H1 (cell line): ENCODE measurements around the gene FRMD5. TPM values are rescaled to one million over a fixed set of nuclear protein-coding genes. Genes with fewer than 3 reads are reported as not detected.

Experiments used
- CTCF ChIA-PET: fragments of 300-600 bp; sonication (Branson Sonifier 250); formaldehyde crosslinking; loops from one replicate; lab custom pipeline; 2021; ENCODE audit not compliant: partially characterized antibody; lab: Charles Lee
- POLR2A ChIA-PET: fragments of 300-600 bp; sonication (Branson Sonifier 250); formaldehyde crosslinking; loops from one replicate; lab custom pipeline; 2021; ENCODE audit warnings: inconsistent platforms; ENCODE audit not compliant: partially characterized antibody; lab: Charles Lee
- DNase-seq, 2 experiments: peaks; one replicate each; pipeline versions ENCODE4 v3.0.0 to v3.0.0-alpha.2; 2010 to 2022; ENCODE audit warnings: low spot score in 2 of 2, low read depth in 1 of 2, mixed read lengths in 1 of 2
- FAIRE-seq: peaks from 2 replicates; lab custom pipeline; 2011; peaks lifted over from hg19 to GRCh38; lab: Jason Lieb, UNC
- H2AFZ ChIP-seq: 2 replicates; pipeline ENCODE4 v1.8.1; 2012; ENCODE audit warnings: low read length, inconsistent platforms
- H2AK5ac ChIP-seq: 2 replicates; pipeline ENCODE4 v1.6.1; 2013; ENCODE audit warnings: low read depth, low read length
- H2BK120ac ChIP-seq: replicated peaks from 2 replicates; pipeline ENCODE3; 2013; ENCODE audit warnings: low read depth, low read length, inconsistent platforms
- H2BK12ac ChIP-seq: 2 replicates; pipeline ENCODE4 v1.6.1; 2013; ENCODE audit warnings: low read depth, low read length
- H2BK15ac ChIP-seq: 2 replicates; pipeline ENCODE4 v1.6.1; 2013; ENCODE audit warnings: low read length
- H2BK20ac ChIP-seq: 2 replicates; pipeline ENCODE4 v1.6.1; 2013; ENCODE audit warnings: low read length
- H2BK5ac ChIP-seq: 2 replicates; pipeline ENCODE4 v1.6.1; 2013; ENCODE audit warnings: low read depth, low read length
- H3K14ac ChIP-seq: 2 replicates; pipeline ENCODE4 v1.6.1; 2013; ENCODE audit warnings: inconsistent platforms; ENCODE audit not compliant: insufficient read length
- H3K18ac ChIP-seq: 2 replicates; pipeline ENCODE4 v1.6.1; 2013; ENCODE audit warnings: low read length; ENCODE audit errors: extremely low read depth
- H3K23ac ChIP-seq: 2 replicates; pipeline ENCODE4 v1.6.1; 2013; ENCODE audit warnings: inconsistent platforms; ENCODE audit not compliant: insufficient read length
- H3K23me2 ChIP-seq: 2 replicates; pipeline ENCODE4 v1.6.1; 2013; ENCODE audit warnings: low read depth, low read length
- H3K27ac ChIP-seq: 2 replicates; pipeline ENCODE4 v1.6.1; 2011; ENCODE audit warnings: low read depth, low read length, inconsistent platforms
- H3K27me3 ChIP-seq, 4 experiments: replicated peaks in 1 of 4; 1 replicate in 1 of 4; 2 replicates in 3 of 4; pipeline versions ENCODE4 v1.6.1 to v1.8.1; 2011 to 2013; ENCODE audit warnings: low read length in 3 of 4, mild to moderate bottlenecking in 3 of 4, inconsistent platforms in 2 of 4, mixed read lengths in 2 of 4, moderate library complexity in 1 of 4; ENCODE audit not compliant: control insufficient read depth in 3 of 4, insufficient read depth in 3 of 4; ENCODE audit errors: extremely low read depth in 1 of 4
- H3K36me3 ChIP-seq, 4 experiments: 2 replicates each; pipeline versions ENCODE4 v1.6.1 to v1.8.1; 2011 to 2013; ENCODE audit warnings: mild to moderate bottlenecking in 4 of 4, low read length in 3 of 4, moderate library complexity in 2 of 4, control low read depth in 1 of 4, inconsistent platforms in 1 of 4; ENCODE audit not compliant: insufficient read depth in 4 of 4, control insufficient read depth in 2 of 4
- H3K4ac ChIP-seq: replicated peaks from 2 replicates; pipeline ENCODE3; 2013; ENCODE audit warnings: low read length, low read depth, mixed read lengths, inconsistent platforms; ENCODE audit not compliant: insufficient read length
- H3K4me1 ChIP-seq, 4 experiments: replicated peaks in 1 of 4; 1 replicate in 1 of 4; 2 replicates in 3 of 4; pipeline versions ENCODE4 v1.6.1 to v1.8.1; 2011 to 2013; ENCODE audit warnings: low read length in 3 of 4, inconsistent platforms in 2 of 4, mixed read lengths in 1 of 4; ENCODE audit not compliant: insufficient read depth in 4 of 4, control insufficient read depth in 3 of 4
- H3K4me2 ChIP-seq, 2 experiments: 2 replicates each; pipeline versions ENCODE4 v1.6.1 to v1.8.1; 2011 to 2013; ENCODE audit warnings: low read depth in 2 of 2, low read length in 2 of 2, control low read depth in 1 of 2, inconsistent platforms in 1 of 2, mild to moderate bottlenecking in 1 of 2; ENCODE audit not compliant: insufficient read depth in 1 of 2
- H3K4me3 ChIP-seq, 4 experiments: fragments of 200-600, 300-600 bp in 1 of 4; sonication (generic), shearing (Covaris generic), sonication (Bioruptor Twin) in 1 of 4; 2 replicates each; pipeline versions ENCODE4 v1.5.1 to v1.8.1; 2011 to 2016; ENCODE audit warnings: low read length in 4 of 4, low read depth in 3 of 4, control low read depth in 2 of 4, inconsistent platforms in 2 of 4, mild to moderate bottlenecking in 2 of 4, mixed read lengths in 1 of 4, moderate library complexity in 1 of 4; ENCODE audit not compliant: insufficient read depth in 2 of 4; ENCODE audit errors: extremely low read depth in 1 of 4
- H3K56ac ChIP-seq: replicated peaks from 2 replicates; pipeline ENCODE3; 2013; ENCODE audit warnings: low read depth, mild to moderate bottlenecking, mixed read lengths, low read length, inconsistent platforms; ENCODE audit not compliant: insufficient read length
- H3K79me1 ChIP-seq: 2 replicates; pipeline ENCODE4 v1.6.1; 2013; ENCODE audit warnings: low read depth, low read length, control low read depth
- H3K79me2 ChIP-seq, 2 experiments: 2 replicates each; pipeline versions ENCODE4 v1.6.1 to v1.8.1; 2012 to 2013; ENCODE audit warnings: low read length in 2 of 2, mild to moderate bottlenecking in 2 of 2, inconsistent platforms in 1 of 2; ENCODE audit not compliant: insufficient read depth in 2 of 2, control insufficient read depth in 1 of 2
- H3K9ac ChIP-seq, 4 experiments: replicated peaks in 1 of 4; 1 replicate in 1 of 4; 2 replicates in 3 of 4; pipeline versions ENCODE4 v1.6.1 to v1.8.1; 2011 to 2013; ENCODE audit warnings: low read depth in 3 of 4, low read length in 3 of 4, control low read depth in 2 of 4, mild to moderate bottlenecking in 2 of 4, moderate library complexity in 2 of 4, inconsistent platforms in 1 of 4; ENCODE audit errors: extremely low read depth in 1 of 4
- H3K9me3 ChIP-seq, 2 experiments: 2 replicates each; pipeline versions ENCODE4 v1.6.1 to v1.8.1; 2012 to 2013; ENCODE audit warnings: mild to moderate bottlenecking in 2 of 2, moderate library complexity in 2 of 2, control low read depth in 1 of 2, inconsistent platforms in 1 of 2, low read depth in 1 of 2, low read length in 1 of 2, mixed read lengths in 1 of 2; ENCODE audit not compliant: insufficient read depth in 2 of 2
- H4K20me1 ChIP-seq, 2 experiments: replicated peaks in 1 of 2; 2 replicates each; pipeline versions ENCODE3 to v1.8.1; 2011 to 2013; ENCODE audit warnings: inconsistent platforms in 2 of 2, low read length in 2 of 2, mild to moderate bottlenecking in 1 of 2; ENCODE audit not compliant: insufficient read depth in 2 of 2, control insufficient read depth in 1 of 2
- H4K5ac ChIP-seq: 2 replicates; pipeline ENCODE4 v1.6.1; 2013; ENCODE audit warnings: low read length, low read depth, mixed read lengths, inconsistent platforms; ENCODE audit not compliant: insufficient read length
- H4K8ac ChIP-seq: 2 replicates; pipeline ENCODE4 v1.8.0; 2013; ENCODE audit warnings: mild to moderate bottlenecking, moderate library complexity, low read length, inconsistent platforms; ENCODE audit not compliant: insufficient read depth; ENCODE audit errors: extremely low read depth
- H4K91ac ChIP-seq: replicated peaks from 2 replicates; pipeline ENCODE3; 2013; ENCODE audit warnings: low read length, mixed read lengths, inconsistent platforms; ENCODE audit not compliant: insufficient read length
- BACH1 ChIP-seq: IDR thresholded peaks from 2 replicates; pipeline ENCODE4 v1.6.1; 2012; ENCODE audit warnings: low read length, improper control_type of control experiment
- GABPA ChIP-seq: IDR thresholded peaks from 2 replicates; pipeline ENCODE4 v1.6.1; 2011; ENCODE audit warnings: mild to moderate bottlenecking, low read length, moderate library complexity, borderline replicate concordance; ENCODE audit not compliant: insufficient read depth
- ZNF274 ChIP-seq: IDR thresholded peaks from 2 replicates; pipeline ENCODE4 v1.7.0; 2012; ENCODE audit warnings: low read length, borderline replicate concordance; ENCODE audit errors: extremely low read depth
- WGBS, 2 experiments: shearing (Covaris generic) in 1 of 2; methylation state at CpG; one replicate each; pipeline versions ENCODE4 v1.1.6 to v1.1.7; 2013 to 2015; ENCODE audit warnings: low lambda C conversion rate in 2 of 2, mixed read lengths in 2 of 2, inconsistent platforms in 1 of 2, low coverage in 1 of 2, missing lambda C conversion rate in 1 of 2; ENCODE audit not compliant: insufficient replicate concordance in 2 of 2, insufficient coverage in 1 of 2, insufficient read length in 1 of 2; ENCODE audit errors: extremely low coverage in 1 of 2, missing lambda C conversion rate in 1 of 2; 5-methylcytosine and 5-hydroxymethylcytosine counted together
- polyA plus RNA-seq, 7 experiments: library from polyadenylated mRNA; depleted of rRNA in 3 of 7; stranded (reverse) in 5 of 7; unstranded in 2 of 7; fragments of >200 nt in 5 of 7; fragments of 200-250 nt in 2 of 7; gene quantifications; 1 replicate in 5 of 7; 2 replicates in 1 of 7; 4 replicates in 1 of 7; pipeline versions ENCODE4 v1.2.1 to v1.2.3, GENCODE V29; 2011 to 2013; ENCODE audit warnings: missing spikeins in 2 of 7, mixed read lengths in 2 of 7
- total RNA-seq: library from RNA; stranded (reverse); fragmentation: NEBNext Ultra II Directional; extraction: Animal tissue kit (Norgen Biotek cat#: 25700); gene quantifications from 2 replicates; pipeline ENCODE4 v1.2.1, GENCODE V29; 2021
- TF ChIP-seq, protein P1 (sequence below): IDR thresholded peaks from 2 replicates; pipeline ENCODE4 v1.6.1; 2011; ENCODE audit warnings: low read length, improper control_type of control experiment
- TF ChIP-seq, protein P2 (sequence below): IDR thresholded peaks from 2 replicates; pipeline ENCODE4 v1.6.1; 2011; ENCODE audit warnings: low read depth, mild to moderate bottlenecking, low read length; ENCODE audit not compliant: insufficient read depth

FRMD5 gene
- total and polyA plus RNA-seq, 2 of the 8 experiments (the other 6 are each of a cell fraction or from before 2014, with no cell fraction given) = 10.1 to 12.6 TPM

DNA sequence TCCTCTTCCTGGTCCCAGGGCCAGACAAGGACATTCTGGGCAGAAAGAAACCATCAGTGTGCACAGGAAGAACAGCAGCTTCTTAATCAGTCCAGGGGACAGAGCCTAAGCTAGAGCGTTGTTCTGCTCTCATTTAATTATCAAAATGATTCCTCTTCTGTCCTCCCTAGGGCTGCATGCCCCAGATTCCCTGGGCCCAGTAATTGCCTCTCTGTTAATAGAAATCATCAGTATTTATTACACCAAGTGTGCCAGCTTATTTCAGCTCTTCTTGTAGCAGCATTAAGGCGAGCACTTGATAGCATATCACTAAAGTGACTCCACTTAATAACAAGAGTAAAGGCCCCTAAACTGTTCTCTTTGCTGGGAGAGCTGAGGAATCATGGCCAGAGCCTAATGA lies 296.2 kb downstream of the FRMD5 start:
- H3K56ac ChIP-seq = no peak overlapping the region
- H3K27ac ChIP-seq = no peak overlapping the region
- H2BK120ac ChIP-seq = no peak overlapping the region
- WGBS, 2 experiments = 85% methylated on average over 2 of the region's 2 CpGs; no CpG with 5 or more reads in 1 of the 2 experiments
- TF ChIP-seq GABPA = no peak
- TF ChIP-seq BACH1 = no peak
- TF ChIP-seq, protein P1, sequence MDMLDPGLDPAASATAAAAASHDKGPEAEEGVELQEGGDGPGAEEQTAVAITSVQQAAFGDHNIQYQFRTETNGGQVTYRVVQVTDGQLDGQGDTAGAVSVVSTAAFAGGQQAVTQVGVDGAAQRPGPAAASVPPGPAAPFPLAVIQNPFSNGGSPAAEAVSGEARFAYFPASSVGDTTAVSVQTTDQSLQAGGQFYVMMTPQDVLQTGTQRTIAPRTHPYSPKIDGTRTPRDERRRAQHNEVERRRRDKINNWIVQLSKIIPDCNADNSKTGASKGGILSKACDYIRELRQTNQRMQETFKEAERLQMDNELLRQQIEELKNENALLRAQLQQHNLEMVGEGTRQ = no peak
- TF ChIP-seq, protein P2, sequence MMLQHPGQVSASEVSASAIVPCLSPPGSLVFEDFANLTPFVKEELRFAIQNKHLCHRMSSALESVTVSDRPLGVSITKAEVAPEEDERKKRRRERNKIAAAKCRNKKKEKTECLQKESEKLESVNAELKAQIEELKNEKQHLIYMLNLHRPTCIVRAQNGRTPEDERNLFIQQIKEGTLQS = no peak
- TF ChIP-seq ZNF274 = no peak
- H4K20me1 ChIP-seq = no peaks in the 10 kb centered on the region
- no peak overlapping the region for H3K9ac ChIP-seq
- no peaks in the 10 kb centered on the region for H3K79me1 ChIP-seq
- no peaks in the 10 kb centered on the region for H3K9me3 ChIP-seq
- H3K36me3 ChIP-seq = 0 out of 8 replicates have a peak, but pooled peaks cover 0 to 2% (median 0%) of the 10 kb centered on the region in 4 experiments
- H3K4me3 ChIP-seq = no peak overlapping the region
- H3K14ac ChIP-seq = no peak overlapping the region
- no peak overlapping the region for H2BK12ac ChIP-seq
- H3K4me1 ChIP-seq = peaks cover 0 to 5% (median 2%) of the 10 kb centered on the region in 4 experiments; a peak in 3 of 7 replicates
- H3K4ac ChIP-seq = no peak overlapping the region
- no peak overlapping the region for H3K18ac ChIP-seq
- no peak overlapping the region for H2AFZ ChIP-seq
- H3K23ac ChIP-seq = no peak overlapping the region
- no peak for DNase-seq
- H4K5ac ChIP-seq = no peak overlapping the region
- H3K23me2 ChIP-seq = no peaks in the 10 kb centered on the region
- H2BK5ac ChIP-seq = no peak overlapping the region
- H3K27me3 ChIP-seq = no peaks in the 10 kb centered on the region
- H2BK15ac ChIP-seq = no peak overlapping the region
- POLR2A ChIA-PET = no interaction called here
- H4K8ac ChIP-seq = no peak overlapping the region
- H2BK20ac ChIP-seq = no peak overlapping the region
- H4K91ac ChIP-seq = no peak overlapping the region
- no peak overlapping the region for H2AK5ac ChIP-seq
- FAIRE-seq = no peak
- CTCF ChIA-PET = interaction anchor here (0.9 to 2.3 kb wide), 2 partner anchors 17 to 142 kb away, joined by 3 to 11 read pairs; no protein-coding TSS in a partner anchor
- no peak overlapping the region for H3K4me2 ChIP-seq
- H3K79me2 ChIP-seq = no peaks in the 10 kb centered on the region
